NCI-H2081 (cell line): ENCODE results near the gene SCAF1.
"Not testable (repeated sequence)": the region's sequence is repeated elsewhere in the genome, so short reads cannot be mapped to it uniquely, and the experiment has no call there.

Experiments used
- DNase-seq, 2 experiments: peaks; one replicate each; lab custom pipeline; 2025; lab: John Stamatoyannopoulos, UW

Gene SCAF1

DNA sequence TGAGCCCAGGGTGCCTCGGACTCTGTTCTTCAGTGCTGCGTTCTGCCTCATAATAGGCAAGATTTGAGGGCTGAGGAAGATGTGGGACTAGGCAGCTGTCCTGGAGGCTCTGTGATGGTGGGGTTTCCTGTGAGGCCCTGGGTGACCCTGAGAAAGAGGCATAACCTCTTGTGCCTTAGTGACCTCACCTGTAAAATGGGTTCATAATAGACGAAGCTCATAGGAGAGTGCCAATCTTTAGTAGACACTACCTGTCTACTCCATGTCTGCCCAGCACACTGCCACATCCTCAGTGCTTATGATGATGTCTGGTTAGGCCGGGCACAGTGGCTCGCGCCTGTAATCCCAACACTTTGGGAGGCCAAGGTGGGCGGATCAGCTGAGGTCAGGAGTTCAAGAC is 25.5 kb upstream of the SCAF1 start:
- DNase-seq: no peak

DNA sequence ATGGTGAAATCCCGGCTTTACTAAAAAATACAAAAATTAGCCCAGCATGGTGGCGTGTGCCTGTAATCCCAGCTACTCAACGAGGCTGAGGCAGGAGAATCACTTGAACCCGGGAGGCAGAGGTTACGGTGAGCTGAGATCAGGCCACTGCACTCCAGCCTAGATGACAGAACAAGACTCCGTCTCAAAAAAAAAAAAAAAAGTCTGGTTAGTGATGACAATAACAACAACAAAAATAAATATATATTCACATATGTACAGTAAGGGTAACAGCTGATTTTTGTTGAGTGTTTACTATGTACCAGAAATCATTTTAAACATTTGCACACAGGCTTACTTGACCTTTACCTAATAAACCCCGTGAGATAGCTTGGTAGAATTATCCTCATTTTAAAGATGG is 25.1 kb upstream of the SCAF1 start:
- no peak for DNase-seq

DNA sequence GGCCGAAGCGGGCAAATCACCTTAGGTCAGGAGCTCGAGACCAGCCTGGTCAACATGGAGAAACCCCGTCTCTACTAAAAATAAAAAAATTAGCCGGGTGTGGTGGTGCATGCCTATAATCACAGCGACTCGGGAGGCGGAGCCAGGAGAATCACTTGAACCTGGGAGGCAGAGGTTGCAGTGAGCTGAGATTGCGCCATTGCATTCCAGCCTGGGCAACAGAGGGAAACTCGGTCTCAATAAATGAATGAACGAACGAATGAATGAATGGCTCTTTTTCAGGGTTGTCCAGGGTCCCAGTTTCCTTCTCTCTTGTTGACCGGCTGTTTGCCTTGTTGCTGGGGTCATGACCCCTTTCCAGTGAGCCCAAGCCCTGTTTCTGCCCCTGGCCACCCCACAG is 24.1 kb upstream of the SCAF1 start:
- DNase-seq: not testable (repeated sequence)

DNA sequence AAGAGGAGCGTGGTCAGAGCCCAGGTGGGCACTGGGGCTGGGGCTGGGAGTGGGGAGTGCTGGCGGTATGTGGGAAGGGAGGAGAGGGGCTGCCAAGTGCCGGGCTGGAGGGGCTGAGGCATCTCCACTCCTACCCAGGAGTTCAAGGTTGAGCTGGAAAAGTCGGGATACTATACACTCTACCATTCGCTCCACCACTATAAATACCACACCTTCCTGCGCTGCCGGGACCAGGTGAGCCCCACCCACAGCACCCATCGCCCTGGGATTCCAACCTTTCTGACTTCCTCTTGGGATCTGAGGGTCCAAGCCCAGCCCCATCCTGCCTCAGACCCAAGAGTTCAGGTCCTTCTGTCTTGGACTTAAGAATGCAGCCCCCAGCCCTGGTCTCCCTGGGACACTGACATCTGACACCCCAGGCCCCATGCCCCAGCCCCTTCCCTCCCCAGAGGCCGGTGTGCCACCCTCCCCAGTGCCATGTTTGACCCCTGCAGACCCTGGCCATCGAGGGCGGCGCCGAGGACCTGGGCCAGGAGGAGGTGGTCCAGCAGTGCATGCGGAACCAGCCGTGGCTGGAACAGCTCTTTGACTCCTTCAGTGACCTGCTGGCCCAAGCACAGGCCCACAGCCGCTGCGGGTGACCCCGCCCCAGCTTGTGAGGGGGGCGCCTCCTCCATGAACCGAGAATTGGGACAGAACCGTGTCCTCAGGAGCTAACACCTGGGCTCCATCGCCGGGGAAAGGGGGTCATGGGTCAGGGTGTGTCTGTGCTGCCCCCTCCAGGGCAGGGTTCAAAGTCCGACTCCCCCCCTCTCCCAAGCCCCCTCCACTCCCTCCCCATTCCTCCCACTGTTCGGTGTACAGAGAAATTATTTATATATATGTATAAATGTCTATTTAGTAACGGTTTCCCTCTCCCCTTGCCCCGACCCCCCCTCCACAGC is 16.8 kb upstream of the SCAF1 start:
- DNase-seq: no peak

DNA sequence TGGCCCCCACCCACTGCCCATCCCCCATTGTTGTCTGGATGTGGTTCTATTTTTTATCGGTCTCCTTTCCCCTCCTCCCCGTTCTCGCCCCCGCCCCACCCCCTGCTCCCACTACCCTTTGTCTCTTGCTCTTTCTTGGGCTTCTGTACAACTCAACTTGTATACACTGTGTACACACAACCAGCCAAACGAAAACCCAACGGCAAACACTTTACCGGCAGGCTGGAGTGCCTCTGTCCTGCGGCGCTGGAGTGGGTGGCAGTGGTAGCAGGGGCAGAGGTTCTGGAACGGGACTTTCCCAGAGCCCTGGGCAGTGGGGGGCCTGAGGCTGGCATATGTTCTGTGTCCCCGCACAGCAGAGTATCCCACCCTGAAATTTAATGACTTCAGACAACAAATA is 15.8 kb upstream of the SCAF1 start:
- no peak for DNase-seq

DNA sequence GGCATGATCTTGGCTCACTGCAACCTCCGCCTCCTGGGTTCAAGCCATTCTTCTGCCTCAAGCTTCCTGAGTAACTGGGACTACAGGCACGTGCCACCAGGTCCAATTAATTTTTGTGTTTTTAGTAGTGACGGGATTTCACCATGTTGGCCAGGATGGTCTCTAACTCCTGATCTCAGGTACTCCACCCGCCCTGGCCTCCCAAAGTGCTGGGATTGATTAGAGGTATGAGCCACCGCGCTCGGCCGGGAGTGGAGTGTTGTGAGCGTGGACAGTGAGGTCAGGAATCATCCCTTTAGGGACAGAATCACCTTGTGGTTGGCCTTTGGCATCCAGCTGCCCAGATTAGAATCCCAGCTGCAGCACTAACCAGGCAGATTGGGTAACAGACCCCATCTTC is 12.3 kb upstream of the SCAF1 start:
- no peak for DNase-seq

DNA sequence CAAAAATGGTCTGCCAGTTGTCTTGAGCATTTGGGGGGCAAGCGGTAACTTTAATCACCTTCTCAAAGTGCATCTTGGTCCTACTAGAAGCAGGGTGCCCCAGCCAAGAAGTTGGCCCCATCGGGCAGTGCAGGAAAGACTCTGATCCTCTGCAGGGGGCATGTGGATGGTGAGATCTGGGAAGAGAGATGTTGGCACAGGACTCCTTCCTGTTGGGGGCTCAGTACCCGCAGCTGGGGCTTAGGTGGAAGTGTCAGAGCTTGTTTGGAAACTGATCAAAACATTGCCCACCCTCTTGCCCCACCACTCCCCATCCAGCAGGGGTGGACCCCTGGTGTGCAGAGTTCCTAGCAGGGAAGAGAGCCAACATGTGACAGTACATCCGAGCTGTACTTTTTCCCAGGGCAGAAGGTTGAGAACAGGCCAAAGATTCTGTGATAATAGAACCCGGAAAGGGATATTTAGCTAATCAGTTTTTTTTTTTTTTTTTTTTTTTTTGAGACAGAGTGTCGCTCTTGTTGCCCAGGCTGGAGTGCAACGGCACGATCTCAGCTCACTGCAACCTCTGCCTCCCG is 10.9 kb upstream of the SCAF1 start:
- DNase-seq: no peak

DNA sequence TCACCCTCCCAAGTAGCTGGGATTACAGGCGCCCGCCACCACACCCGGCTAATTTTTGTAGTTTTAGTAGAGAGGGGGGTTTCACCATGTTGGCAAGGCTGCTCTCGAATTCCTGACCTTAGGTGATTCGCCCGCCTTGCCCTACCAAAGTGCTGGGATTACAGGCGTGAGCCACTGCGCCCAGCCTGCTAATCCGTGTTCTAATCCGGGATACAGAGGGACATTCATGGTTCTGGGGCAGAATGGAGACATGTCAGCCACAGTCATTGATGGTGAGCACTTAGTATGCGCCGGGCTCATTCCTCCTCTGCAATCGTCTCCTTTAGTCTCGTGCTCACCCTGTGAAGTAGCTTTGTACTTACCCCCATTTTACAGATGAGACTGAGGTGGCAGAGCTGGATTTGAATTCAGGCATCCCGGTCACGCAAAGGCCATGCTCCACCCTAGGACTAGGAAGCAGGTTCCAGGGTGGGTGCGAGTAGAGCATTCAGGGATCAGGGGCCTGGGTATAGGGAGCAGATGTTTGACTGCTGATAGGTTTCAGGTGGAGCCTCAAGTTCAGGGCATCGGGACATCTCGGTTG is 10.3 kb upstream of the SCAF1 start:
- no peak for DNase-seq

DNA sequence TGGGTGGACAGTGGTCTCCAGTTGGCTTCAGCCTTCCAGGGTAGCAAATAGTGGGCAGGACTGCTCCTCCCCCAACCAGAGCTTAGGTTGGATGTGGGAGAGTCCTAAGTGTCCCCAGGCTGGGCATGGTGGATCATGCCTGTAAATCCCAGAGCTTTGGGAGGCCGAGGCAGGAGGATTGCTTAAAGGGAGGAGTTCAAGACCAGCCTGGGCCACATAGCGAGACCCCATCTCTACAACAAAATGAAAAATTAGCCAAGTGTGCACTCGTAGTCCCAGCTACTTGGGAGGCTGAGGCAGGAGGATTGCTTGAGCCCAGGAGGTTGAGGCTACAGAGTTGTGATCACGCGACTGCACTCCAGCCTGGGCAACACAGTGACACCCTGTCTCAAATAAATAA is 9.4 kb upstream of the SCAF1 start:
- DNase-seq: no peak

DNA sequence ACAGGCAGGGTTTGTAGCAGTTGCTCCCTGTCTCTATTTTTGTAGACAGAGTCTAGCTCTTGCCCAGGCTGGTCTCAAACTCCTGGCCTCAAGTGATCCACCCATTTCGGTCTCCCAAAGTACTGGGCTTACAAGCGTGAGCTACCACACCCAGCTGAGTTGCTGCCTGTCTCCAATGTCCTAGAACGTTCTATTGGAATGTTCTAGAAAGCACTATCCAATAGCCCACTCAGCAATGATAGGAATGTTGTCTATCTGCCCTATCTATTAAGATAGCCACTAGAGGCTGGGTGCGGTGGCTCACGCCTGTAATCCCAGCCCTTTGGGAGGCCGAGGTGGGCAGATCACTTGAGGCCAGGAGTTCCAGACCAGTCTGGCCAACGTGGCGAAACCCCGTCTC is 8.7 kb upstream of the SCAF1 start:
- DNase-seq: not testable (repeated sequence)

DNA sequence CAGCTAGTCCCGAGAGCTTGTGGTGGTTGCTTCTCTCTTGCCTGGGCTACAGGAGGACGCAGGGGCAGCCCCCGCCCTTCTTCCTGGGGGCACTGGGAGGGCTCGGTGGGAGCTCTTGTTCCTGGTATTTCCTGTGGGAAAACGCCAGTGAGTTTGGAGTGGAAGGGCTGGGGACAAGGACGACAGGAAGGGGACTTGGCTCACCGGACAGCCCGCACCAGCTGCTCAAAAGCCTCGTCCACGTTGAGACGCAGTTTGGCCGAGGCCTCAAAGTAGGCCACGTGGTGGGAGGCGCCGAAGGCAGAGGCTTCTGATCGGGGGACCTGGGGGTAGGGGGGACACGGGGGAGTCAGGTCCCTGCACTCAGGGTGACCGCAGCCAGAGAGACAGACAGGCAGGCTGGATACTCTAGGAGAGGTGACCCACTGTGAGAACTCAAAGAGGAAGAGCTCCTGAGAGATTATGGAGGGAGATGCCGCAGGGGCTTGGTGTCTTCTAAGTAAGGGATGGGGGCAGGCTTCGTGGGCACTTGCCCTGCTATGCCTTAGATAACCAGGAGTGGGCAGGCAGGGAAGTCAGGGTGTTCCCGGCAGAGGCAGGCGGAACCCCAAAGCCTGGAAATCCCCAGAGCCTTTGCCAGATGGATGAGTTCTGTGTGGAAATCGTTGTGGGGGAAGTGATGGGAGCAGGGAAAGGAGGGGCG is 6.3 kb upstream of the SCAF1 start:
- DNase-seq: no peak

DNA sequence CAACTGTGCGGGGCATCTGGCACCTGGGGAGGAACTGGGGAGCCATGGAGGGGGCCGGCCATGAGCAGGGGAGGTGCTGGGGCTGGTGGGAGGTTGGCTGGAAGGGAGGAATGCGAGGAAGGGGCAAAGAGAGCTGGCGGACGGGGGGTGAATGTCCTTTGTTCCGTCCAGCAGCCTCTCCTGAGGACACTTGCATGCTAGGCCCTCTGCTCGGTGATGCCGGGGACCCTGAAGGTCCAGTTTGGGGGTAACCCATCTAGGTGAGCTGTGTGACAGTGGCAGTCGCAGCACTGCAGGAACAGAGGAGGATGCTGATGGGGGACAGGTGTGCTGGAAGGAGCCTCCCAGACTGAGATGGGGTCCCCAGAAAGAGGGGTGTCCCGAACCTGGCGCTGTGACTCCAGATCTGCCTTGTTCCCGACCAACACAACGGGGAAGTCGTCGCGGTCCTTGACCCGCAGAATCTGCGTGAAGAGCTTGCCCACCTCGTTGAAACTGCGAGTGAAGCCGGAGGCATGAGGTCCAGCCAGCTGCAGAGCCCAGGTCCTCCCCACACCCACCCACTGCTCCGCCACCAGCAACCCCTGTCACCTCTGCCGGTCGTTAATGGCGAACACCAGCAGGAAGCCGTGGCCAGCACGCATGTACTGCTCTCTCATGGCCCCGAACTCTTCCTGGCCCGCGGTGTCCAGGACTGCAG is 5.6 kb upstream of the SCAF1 start:
- no peak for DNase-seq

DNA sequence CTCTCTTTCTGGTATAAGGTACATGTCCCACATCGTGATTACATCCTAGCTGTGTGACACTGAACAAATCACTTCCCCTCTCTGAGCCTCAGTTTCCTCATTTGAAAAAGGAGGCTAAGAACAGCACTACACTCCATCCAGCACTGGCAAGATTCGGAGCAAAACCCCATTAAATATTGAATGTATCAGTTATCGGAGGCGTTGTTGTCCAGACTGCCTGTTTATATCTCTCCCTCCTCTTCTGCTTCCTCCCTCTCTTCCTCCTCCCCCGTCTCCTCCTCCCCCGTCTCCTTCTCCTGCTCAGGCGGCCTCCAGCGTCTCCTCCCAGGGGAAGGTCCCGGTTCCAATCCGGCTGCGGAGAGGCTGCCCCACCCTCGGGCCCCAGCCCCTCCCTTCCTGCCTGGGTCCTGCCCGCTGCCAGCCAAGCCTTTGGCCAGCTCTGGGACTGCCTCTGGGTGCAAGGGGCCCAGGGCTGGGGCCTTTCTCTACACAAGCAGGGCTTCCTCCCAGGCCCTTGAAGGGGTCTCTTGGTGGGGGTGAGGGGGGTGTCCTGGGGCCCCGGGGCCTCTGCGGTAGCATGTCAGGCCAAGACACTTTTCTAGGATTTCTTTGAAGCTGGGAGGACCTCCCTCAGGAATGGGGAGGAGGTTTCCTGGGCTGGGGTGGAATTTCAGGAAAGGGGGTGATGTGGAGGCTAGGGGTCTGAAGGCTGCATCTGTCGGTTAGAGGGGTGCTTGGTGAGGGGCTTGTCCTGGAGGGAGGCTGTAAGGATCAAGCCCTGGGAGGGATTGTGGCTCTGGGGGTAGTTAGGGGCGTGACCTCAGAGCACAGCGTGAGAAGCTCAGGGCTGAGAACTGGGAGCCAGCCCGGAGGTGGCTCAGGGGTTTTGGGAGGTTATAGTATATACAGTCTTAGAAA is 3.9 kb upstream of the SCAF1 start:
- no peak for DNase-seq

DNA sequence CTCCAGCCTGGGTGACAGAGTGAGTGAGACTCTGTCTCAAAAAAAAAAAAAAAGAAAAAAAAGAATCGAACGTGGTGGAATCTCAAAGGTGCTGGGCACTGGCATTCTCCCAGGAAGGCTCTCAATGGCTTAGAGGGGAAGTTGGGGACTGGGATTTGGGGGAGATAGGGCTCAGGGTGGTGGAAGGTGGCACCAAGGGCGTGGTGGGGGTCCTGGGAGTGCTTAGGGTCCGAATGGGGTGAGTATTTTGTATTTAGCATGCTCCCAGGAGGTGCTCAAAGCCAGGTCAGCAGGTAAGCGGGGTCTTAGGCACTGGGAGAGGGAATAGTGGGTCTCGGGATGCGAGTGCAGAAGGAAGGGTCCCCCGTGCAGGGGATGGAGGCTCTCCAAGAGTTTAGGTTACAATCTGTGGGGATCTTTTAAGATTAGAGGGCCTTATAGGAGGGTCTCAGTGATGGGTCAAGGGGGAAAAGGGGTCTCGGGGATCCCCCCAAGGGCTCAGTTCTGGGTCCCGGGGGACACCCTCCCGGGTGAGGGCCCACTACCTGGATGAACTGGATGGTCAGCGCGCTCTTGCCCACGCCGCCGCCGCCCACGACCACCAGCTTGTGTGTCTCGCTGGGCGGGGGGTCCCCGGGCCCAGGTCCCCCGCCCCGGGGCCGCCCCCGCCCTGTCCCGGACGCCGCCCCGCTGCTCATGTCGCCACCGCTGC is 2.5 kb upstream of the SCAF1 start:
- DNase-seq: no peak

DNA sequence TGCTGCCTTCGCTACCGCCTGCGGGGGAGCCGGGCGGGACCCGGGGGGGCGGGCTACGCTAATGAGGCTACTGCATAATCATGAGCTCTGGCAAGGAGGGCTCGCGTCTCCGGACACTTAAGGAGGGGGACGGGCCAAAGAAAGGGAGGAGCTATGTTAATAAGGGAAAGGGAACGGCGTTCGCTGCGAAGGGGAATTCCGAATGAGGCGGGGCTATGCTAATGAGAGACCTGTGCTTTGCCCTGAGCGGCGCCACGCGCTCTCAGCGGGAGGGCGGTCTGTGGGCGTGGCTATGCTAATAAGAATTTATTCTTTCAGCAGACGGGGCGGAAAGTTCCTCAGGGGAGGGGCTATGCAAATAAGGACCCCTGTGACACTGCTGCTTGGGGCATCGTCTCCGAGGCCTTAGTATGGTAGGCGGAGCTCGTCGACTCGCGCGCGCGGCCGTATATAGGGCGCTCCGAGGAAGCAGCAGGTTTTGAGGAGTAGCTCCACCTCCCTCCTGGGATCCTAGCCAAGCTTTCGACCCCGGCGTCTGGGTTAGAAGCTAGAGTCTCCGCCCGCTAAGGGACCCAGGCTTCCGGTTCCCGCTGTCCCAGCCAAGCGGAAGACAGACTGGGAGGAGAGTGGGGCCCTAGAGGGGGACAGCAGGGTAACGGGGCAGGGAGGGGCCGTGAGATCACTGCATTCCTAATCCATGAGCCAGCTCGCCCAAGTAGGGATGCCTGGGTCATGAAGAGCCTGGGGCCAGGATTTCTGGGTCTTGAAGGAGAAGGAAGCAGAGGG is 1.7 kb upstream of the SCAF1 start, which contains the start of gene RRAS:
RRAS (minus strand) TSS at position 31 of the 786 bp plus-strand sequence. CDS start 45 bp downstream, outside the sequence.
- peak; percentile 99 for DNase-seq

DNA sequence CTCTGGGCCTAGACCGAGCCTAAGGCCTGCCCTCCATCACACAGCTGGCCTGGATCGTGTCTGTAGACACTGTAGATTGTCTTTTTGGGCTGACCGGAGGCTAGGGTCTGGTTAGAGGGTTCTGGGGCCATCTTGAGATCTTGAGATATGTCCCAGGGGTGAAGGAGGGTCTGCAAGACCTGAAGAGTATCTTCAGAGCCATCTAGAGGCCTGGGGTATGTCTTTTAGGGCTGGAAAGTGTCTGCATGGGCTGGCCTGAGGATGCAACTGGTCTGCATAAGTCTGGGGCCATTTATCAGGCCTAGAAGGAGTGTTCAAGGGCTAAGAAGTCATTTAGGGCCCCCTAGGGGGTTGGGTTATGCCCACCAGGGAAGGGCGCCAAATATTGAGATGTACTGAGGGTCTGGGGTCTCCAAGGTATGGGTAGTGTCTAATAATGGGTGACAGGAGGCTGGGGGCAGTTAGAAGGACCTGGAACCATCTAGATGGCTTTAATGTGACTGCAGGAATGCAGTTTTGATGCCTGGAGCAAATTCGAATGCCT is 555 bp downstream of the SCAF1 start:
- DNase-seq: no peak

DNA sequence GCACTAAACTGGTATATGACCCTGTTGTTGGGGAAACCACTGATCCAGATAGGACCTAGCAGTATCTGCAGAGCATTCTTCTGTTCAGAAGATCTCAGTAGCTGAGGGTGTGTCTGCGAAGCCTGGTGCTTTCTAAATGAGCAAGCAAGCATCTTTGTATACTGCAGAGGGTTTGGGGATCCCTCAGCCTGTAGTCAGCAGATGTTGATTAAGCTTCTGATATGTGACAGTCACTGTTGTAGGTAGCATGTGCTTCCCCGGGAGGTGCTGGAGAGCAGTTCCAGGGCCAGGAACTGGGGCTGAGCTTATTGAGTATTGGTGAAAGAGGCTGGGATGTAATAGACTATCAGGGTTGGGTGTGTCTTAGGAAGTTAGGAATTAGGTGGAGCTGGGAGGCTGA is 1.5 kb downstream of the SCAF1 start:
- DNase-seq: no peak

DNA sequence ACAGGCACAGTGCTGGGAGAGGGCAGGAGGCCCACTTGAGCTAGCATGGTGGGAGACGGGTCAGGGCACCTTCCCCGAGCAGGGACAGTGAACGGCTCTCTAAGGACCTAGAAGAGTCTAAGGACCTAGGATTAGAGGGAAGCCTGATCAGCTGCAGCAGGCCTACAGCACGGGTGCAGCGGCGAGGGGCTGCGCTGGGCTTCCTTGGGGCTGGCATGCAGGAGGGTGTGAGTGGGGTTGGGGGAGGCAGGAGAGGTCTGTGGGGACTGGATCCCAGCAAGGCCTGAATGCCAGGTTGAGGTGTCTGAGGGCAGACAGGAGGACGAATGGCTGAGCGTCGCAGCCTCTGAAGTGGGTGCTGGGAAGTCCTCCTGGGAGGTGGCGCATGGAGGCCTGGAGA is 3.6 kb downstream of the SCAF1 start:
- DNase-seq: no peak

DNA sequence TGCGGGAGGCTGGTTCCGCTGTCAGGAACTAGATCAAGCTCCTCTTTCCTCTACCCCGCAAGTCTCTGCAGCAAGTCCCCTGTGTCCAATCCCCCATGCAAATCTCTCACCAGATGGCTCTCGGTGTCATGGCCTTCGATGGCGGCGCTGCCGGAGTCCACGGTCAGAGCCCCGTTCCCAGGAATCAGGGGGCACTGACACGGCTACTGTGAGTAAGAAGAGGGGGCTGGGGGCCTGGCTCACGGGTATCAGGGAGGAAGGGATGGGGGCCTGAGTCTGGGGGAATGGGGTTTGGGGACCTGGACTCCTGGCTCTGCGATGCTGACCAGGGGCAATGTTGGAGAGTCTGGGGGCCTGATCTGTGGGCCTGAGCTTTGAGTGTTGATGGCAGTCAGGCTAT is 4.0 kb downstream of the SCAF1 start:
- DNase-seq: no peak
